ENCODE data around the gene ARMC2.

GRCh38 chr6:108883172-108883571 is 35.0 kb downstream of the ARMC2 start:
- TF ChIP-seq, protein P1, sequence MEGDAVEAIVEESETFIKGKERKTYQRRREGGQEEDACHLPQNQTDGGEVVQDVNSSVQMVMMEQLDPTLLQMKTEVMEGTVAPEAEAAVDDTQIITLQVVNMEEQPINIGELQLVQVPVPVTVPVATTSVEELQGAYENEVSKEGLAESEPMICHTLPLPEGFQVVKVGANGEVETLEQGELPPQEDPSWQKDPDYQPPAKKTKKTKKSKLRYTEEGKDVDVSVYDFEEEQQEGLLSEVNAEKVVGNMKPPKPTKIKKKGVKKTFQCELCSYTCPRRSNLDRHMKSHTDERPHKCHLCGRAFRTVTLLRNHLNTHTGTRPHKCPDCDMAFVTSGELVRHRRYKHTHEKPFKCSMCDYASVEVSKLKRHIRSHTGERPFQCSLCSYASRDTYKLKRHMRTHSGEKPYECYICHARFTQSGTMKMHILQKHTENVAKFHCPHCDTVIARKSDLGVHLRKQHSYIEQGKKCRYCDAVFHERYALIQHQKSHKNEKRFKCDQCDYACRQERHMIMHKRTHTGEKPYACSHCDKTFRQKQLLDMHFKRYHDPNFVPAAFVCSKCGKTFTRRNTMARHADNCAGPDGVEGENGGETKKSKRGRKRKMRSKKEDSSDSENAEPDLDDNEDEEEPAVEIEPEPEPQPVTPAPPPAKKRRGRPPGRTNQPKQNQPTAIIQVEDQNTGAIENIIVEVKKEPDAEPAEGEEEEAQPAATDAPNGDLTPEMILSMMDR (IDR thresholded peaks at IDR 0.05), result no peak
- TF ChIP-seq POLR2AphosphoS5 (IDR thresholded peaks at IDR 0.05), result no peak
